ENCODE data around the gene SH3BP5.
"Not testable (repeated sequence)": the region's sequence is repeated elsewhere in the genome, so short reads cannot be mapped to it uniquely, and the experiment has no call there.

SH3BP5 gene

GRCh38 chr3:15356651-15357061, 24.3 kb upstream of the SH3BP5 start:
- H3K4me1 Mint-ChIP-seq (ENCODE audit: low read depth): peaks cover 36% of the 10 kb centered on the region
- H3K36me3 Mint-ChIP-seq (ENCODE audit: low read depth); H3K9me3 Mint-ChIP-seq; intact Hi-C loops (cut with micrococcal nuclease); H3K4me3 Mint-ChIP-seq: not testable (repeated sequence)
- H3K27me3 Mint-ChIP-seq: peaks cover 13% of the 10 kb centered on the region
- peak overlapping the region; percentile 79 for H3K27ac Mint-ChIP-seq

GRCh38 chr3:15356176-15356575, 23.8 kb upstream of the SH3BP5 start:
- peak overlapping the region; percentile 79 for H3K27ac Mint-ChIP-seq
- no peaks in the 10 kb centered on the region for H3K9me3 Mint-ChIP-seq
- peaks cover 31% of the 10 kb centered on the region for H3K4me1 Mint-ChIP-seq (ENCODE audit: low read depth)
- H3K36me3 Mint-ChIP-seq (ENCODE audit: low read depth): no peaks in the 10 kb centered on the region
- H3K27me3 Mint-ChIP-seq: peaks cover 14% of the 10 kb centered on the region
- H3K4me3 Mint-ChIP-seq: no peak overlapping the region
- intact Hi-C loops (cut with micrococcal nuclease): no loop called here

DNA sequence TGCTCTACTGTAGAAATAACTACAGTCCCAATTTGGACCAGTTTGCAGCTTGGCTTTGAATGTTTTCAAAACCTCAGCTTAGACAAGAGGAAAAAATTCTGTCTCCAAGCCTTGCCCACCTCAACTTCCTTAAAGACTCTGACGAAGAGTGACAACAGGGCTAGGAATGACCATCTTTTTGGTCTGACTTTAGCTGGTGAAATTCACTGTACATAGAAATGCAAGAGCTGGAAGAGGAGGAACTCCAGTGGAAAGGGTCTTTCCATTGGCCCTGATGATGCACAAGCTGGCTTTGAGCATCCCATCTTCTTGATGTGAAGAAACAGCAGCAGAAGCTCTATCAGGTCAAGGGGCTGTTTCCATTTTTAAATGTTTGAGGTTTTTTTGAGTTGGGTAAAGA, 22.7 kb upstream of the SH3BP5 start:
- peaks cover 33% of the 10 kb centered on the region for H3K4me1 Mint-ChIP-seq (ENCODE audit: low read depth)
- intact Hi-C loops (cut with micrococcal nuclease): no loop called here
- no peaks in the 10 kb centered on the region for H3K9me3 Mint-ChIP-seq
- peaks cover 14% of the 10 kb centered on the region for H3K27me3 Mint-ChIP-seq
- no peak overlapping the region for H3K27ac Mint-ChIP-seq
- H3K4me3 Mint-ChIP-seq: no peak overlapping the region
- H3K36me3 Mint-ChIP-seq (ENCODE audit: low read depth): no peaks in the 10 kb centered on the region

GRCh38 chr3:15354485-15354884, 22.1 kb upstream of the SH3BP5 start:
- no peak overlapping the region for H3K4me3 Mint-ChIP-seq
- intact Hi-C loops (cut with micrococcal nuclease): no loop called here
- no peak overlapping the region for H3K27ac Mint-ChIP-seq
- H3K27me3 Mint-ChIP-seq: peaks cover 14% of the 10 kb centered on the region
- no peaks in the 10 kb centered on the region for H3K9me3 Mint-ChIP-seq
- H3K4me1 Mint-ChIP-seq (ENCODE audit: low read depth): peaks cover 35% of the 10 kb centered on the region
- no peaks in the 10 kb centered on the region for H3K36me3 Mint-ChIP-seq (ENCODE audit: low read depth)

- Mint-ChIP-seq H3K4me1 (ENCODE audit: low read depth) (peaks cover 49% of the 10 kb centered on the region), H3K9me3 (no peaks in the 10 kb centered on the region), H3K27ac (no peak overlapping the region), H3K4me3 (no peak overlapping the region), H3K27me3 (peaks cover 11% of the 10 kb centered on the region), H3K36me3 (ENCODE audit: low read depth) (no peaks in the 10 kb centered on the region)
- intact Hi-C loops (cut with micrococcal nuclease): no loop called here
Observed at GRCh38 chr3:15350141-15350540, 17.8 kb upstream of the SH3BP5 start.

GRCh38 chr3:15349438-15349837, 17.1 kb upstream of the SH3BP5 start:
- H3K27ac Mint-ChIP-seq; H3K4me3 Mint-ChIP-seq; intact Hi-C loops (cut with micrococcal nuclease); H3K9me3 Mint-ChIP-seq; H3K27me3 Mint-ChIP-seq; H3K36me3 Mint-ChIP-seq (ENCODE audit: low read depth): not testable (repeated sequence)
- peaks cover 46% of the 10 kb centered on the region for H3K4me1 Mint-ChIP-seq (ENCODE audit: low read depth)

DNA sequence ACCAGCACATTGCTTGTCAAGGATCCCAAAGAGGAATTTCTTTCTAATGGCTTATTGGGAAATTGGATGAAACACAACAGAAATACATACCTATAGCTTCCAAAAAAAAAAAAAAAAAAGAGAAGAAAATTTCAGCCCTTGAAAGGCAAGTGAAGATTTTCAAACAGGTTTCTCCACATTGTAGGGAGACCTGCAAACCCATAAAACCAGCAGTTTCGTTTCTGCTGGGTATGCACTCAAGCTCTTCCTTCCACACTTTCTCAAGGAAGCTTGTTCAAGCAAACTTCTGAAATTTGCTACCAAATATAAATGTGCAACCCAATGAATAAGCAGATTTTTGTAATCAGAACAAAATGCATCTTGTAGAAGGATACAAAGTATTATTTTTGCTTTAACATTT, 15.9 kb upstream of the SH3BP5 start:
- Mint-ChIP-seq H3K4me3 (no peak overlapping the region), H3K4me1 (ENCODE audit: low read depth) (peaks cover 55% of the 10 kb centered on the region), H3K9me3 (no peaks in the 10 kb centered on the region), H3K36me3 (ENCODE audit: low read depth) (no peaks in the 10 kb centered on the region), H3K27ac (no peak overlapping the region), H3K27me3 (peaks cover 13% of the 10 kb centered on the region)
- intact Hi-C loops (cut with micrococcal nuclease): no loop called here

GRCh38 chr3:15347737-15348110, 15.3 kb upstream of the SH3BP5 start:
- peaks cover 61% of the 10 kb centered on the region for H3K4me1 Mint-ChIP-seq (ENCODE audit: low read depth)
- H3K4me3 Mint-ChIP-seq: no peak overlapping the region
- H3K27me3 Mint-ChIP-seq: peaks cover 13% of the 10 kb centered on the region
- no peaks in the 10 kb centered on the region for H3K36me3 Mint-ChIP-seq (ENCODE audit: low read depth)
- no peaks in the 10 kb centered on the region for H3K9me3 Mint-ChIP-seq
- H3K27ac Mint-ChIP-seq: peak overlapping the region; percentile 0
- intact Hi-C loops (cut with micrococcal nuclease): no loop called here

DNA sequence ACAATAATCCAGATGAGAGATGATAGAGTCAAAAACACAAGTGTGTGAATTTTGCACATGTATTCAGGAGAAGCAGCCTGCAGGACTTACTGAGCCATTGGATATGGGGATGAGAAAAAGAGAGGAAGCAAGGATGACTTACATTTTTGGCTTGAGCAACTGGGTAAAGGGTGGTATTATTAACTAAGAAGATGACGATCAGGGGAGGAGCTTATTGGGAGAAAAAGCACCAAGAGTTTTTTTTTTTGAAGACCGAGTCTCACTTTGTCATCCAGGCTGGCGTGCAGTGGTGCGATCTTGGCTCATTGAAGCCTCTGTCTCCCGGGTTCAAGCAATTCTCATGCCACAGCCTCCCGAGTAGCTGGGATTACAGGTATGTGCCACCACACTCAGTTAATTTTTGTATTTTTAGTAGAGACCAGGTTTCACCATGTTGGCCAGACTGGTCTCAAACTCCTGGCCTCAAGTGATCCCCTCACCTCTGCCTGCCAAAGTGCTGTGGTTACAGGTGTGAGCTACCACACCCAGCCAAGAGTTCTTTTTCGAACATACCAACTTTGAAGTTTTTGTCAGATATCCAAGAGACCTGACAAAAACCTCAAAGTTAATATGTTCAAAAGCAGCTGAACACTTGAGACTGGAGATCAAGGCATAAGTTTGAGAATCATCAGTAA, 14.8 kb upstream of the SH3BP5 start:
- H3K27me3 Mint-ChIP-seq: peaks cover 12% of the 10 kb centered on the region
- intact Hi-C loops (cut with micrococcal nuclease): no loop called here
- H3K9me3 Mint-ChIP-seq: no peaks in the 10 kb centered on the region
- peak overlapping the region; percentile 15 for H3K27ac Mint-ChIP-seq
- no peaks in the 10 kb centered on the region for H3K36me3 Mint-ChIP-seq (ENCODE audit: low read depth)
- peaks cover 65% of the 10 kb centered on the region for H3K4me1 Mint-ChIP-seq (ENCODE audit: low read depth)
- H3K4me3 Mint-ChIP-seq: no peak overlapping the region

DNA sequence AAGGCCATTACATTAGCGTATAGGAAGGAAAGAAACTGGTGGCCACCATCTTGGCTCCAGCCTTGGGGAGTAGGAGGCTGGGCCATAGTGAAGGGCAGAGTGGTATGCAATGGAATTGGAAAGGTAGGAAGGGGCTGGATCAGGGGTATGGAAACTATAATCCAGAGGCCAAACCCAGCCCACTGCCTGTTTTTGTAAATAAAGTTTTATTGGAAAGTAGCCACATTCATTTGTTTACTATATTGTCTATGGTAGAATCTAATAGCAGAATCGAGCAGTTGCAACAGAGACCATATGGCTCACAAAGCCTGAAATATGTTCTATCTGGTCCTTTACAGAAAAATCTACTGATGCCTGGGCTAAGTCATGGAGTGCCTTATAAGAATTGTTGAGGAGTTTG, 14.1 kb upstream of the SH3BP5 start:
- Mint-ChIP-seq H3K27me3 (peaks cover 9% of the 10 kb centered on the region), H3K4me3 (no peak overlapping the region), H3K4me1 (ENCODE audit: low read depth) (peaks cover 71% of the 10 kb centered on the region), H3K9me3 (no peaks in the 10 kb centered on the region), H3K36me3 (ENCODE audit: low read depth) (no peaks in the 10 kb centered on the region), H3K27ac (peak overlapping the region; percentile 15)
- intact Hi-C loops (cut with micrococcal nuclease): no loop called here

GRCh38 chr3:15345608-15346137, 13.3 kb upstream of the SH3BP5 start:
- Mint-ChIP-seq H3K4me3 (no peak overlapping the region), H3K27ac (no peak overlapping the region)

DNA sequence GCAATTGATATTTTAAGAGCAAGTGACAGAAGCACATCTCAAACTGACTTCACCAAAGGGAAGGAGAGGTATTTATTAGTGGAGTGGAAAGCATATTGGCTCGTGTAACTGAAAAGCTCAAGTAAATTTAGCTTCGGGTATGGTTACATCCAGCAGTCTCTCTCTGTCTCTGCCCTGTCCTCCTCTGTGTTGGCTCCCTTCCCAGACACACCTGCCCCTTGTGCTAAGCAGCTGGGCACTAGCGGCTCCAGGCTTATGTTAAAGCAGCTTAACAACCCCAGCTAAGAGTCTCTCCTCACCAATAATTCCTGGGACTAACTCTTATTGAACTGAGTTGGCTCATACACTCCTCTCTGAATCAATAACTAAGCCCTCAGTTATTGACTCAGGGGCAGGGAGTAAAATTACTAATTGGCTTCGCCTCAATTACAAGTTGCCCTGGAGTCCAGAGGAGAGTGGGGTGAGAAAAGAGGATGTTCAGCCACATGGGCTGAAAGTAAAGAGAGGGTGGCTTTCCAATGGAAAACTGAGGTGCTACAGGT, 12.8 kb upstream of the SH3BP5 start:
- peaks cover 9% of the 10 kb centered on the region for H3K27me3 Mint-ChIP-seq
- H3K36me3 Mint-ChIP-seq (ENCODE audit: low read depth): no peaks in the 10 kb centered on the region
- intact Hi-C loops (cut with micrococcal nuclease): no loop called here
- H3K4me3 Mint-ChIP-seq: no peak overlapping the region
- H3K4me1 Mint-ChIP-seq (ENCODE audit: low read depth): peaks cover 69% of the 10 kb centered on the region
- no peak overlapping the region for H3K27ac Mint-ChIP-seq
- H3K9me3 Mint-ChIP-seq: no peaks in the 10 kb centered on the region

More at GRCh38 chr3:15345608-15346137, 13.3 kb upstream of the SH3BP5 start:
- H3K4me1 Mint-ChIP-seq (ENCODE audit: low read depth): peaks cover 75% of the 10 kb centered on the region
- intact Hi-C loops (cut with micrococcal nuclease): no loop called here
- H3K9me3 Mint-ChIP-seq: no peaks in the 10 kb centered on the region
- peaks cover 9% of the 10 kb centered on the region for H3K27me3 Mint-ChIP-seq
- H3K36me3 Mint-ChIP-seq (ENCODE audit: low read depth): no peaks in the 10 kb centered on the region

DNA sequence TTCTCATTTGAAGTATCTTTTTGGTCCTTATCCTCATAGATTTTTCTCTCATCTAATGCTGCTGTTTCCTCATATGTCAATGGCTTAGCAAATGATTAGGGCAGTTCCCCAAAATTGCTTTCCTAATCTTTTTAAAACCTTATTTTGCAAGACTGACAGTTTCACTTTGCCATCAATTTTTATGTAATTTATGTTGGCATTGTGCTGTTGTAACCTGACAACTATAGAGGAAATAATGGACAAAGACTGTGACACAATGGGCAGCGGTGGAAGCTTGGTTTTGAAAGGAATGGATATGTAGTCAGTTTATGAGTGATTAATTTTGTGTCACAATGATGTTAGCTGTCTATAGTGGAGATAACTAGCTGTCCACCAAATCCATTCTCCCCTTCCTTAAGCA, 10.6 kb upstream of the SH3BP5 start:
- H3K4me1 Mint-ChIP-seq (ENCODE audit: low read depth): peaks cover 59% of the 10 kb centered on the region
- no peak overlapping the region for H3K4me3 Mint-ChIP-seq
- H3K27ac Mint-ChIP-seq: no peak overlapping the region
- H3K9me3 Mint-ChIP-seq: no peaks in the 10 kb centered on the region
- no peaks in the 10 kb centered on the region for H3K36me3 Mint-ChIP-seq (ENCODE audit: low read depth)
- intact Hi-C loops (cut with micrococcal nuclease): no loop called here
- peaks cover 13% of the 10 kb centered on the region for H3K27me3 Mint-ChIP-seq

DNA sequence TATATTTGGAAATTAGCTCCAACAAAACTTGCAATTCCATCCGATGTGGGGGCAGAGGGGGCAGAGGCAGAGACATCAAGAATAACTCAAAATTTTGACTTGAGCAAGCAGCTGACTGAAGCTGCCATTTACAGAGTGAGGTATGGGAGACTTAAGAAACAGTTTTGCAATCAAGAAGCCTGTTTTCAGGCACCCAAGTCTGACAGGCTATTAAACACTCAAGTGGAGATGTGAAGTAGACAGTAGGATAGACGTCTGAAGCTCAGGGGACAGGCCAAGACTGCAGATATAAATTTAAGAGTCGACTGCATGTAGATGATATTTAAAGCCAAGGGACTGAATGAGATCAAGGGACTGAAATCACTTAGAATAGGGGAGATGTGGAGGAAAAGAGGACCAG, 9.9 kb upstream of the SH3BP5 start:
- Mint-ChIP-seq H3K27me3 (peaks cover 11% of the 10 kb centered on the region), H3K4me1 (ENCODE audit: low read depth) (peaks cover 53% of the 10 kb centered on the region), H3K36me3 (ENCODE audit: low read depth) (no peaks in the 10 kb centered on the region), H3K9me3 (no peaks in the 10 kb centered on the region), H3K4me3 (no peak overlapping the region), H3K27ac (no peak overlapping the region)
- intact Hi-C loops (cut with micrococcal nuclease): no loop called here

Data from dendritic cell treated with granulocyte-macrophage colony-stimulating factor and Interleukin-4, amounts not matched to agents 40 ng/mL and 50 ng/mL, for 4 days (primary cell).